GM21360 (cell line): ENCODE results near the gene MMAA.
A peak's percentile ranks its signal among the peaks of the same experiment; 100 is the strongest.
"Not testable (repeated sequence)": the region's sequence is repeated elsewhere in the genome, so short reads cannot be mapped to it uniquely, and the experiment has no call there.

Experiments used
- ATAC-seq: cut with Tn5 transposase; IDR thresholded peaks from one replicate; pipeline ENCODE4 v1.9.1; 2021; ENCODE audit warnings: mild to moderate bottlenecking, moderate library complexity; ENCODE audit not compliant: unreplicated experiment

Gene MMAA

DNA sequence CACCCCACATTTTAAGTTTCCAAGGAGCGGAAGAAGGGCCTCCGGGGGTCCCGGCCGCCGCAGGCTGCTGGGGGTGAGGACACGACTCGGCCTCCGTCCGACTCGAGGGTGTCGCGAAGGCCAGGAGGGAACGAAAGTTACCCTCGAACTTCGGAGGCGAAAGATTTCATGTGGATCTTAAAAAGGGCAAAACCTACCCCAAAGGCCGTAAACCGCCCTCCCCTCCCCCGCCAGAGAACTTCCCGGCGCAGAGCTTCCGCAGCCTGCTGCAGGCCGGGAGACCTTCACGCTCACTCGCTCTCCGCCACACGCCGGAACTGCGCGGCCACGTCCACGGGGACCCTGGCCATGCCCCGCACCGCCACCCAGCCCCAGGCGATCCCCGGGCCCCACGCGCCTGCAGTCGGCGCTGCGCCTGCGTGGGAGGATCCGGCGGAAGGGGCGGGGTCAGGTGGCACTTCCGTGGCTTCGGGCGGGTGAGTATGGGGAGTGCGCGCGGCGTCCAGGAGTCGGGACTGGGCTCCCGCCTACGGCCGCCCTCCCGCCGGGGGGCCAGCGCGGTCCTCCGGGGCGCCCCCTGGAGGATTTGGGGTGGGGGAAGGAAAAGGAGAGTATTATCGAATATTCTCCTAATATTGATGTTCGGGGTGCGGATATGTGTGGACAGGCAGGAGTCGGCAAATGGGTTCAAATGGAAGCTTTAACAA is at the start of gene MMAA:
TSS of gene MMAA (plus strand) at position 454 of the 707 bp plus-strand sequence. CDS start 19,755 bp downstream, outside the sequence.
- ATAC-seq = peak; percentile 88

DNA sequence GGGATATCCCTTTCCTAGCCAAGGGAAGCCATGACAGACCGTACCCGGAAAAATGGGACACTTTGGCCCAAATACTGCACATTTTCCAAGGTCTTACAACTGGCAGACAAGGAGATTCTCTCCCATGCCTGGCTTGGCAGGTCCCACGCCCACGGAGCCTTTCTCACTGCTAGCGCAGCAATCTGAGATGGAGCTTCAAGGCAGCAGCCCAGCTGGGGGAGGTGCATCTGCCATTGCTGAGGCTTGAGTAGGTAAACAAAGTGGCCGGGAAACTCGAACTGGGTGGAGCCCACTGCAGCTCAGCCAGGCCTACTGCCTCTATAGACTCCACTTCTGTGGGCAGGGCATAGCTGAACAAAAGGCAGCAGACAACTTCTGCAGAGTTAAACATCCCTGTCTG is 44.6 kb upstream of the MMAA start:
- ATAC-seq = not testable (repeated sequence)

DNA sequence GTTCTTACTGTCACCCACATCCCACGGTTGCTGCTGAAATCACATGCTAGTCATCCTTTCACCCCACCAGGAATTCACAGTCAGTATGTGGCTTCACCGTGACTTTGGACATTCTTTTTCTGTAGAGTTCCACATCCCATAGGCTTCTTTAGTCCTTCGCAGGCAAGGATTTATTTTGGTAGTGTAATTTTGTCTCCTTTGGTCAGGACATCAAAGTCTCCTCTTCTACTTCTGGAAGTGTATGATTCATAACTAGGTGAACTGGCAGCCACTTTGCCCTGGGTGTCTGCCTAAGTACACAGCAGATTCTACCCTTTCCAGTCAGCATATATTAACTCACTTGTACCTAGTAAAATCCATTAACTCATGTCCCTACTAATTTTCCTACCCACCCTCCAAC is 38.3 kb upstream of the MMAA start:
- ATAC-seq = no peak

DNA sequence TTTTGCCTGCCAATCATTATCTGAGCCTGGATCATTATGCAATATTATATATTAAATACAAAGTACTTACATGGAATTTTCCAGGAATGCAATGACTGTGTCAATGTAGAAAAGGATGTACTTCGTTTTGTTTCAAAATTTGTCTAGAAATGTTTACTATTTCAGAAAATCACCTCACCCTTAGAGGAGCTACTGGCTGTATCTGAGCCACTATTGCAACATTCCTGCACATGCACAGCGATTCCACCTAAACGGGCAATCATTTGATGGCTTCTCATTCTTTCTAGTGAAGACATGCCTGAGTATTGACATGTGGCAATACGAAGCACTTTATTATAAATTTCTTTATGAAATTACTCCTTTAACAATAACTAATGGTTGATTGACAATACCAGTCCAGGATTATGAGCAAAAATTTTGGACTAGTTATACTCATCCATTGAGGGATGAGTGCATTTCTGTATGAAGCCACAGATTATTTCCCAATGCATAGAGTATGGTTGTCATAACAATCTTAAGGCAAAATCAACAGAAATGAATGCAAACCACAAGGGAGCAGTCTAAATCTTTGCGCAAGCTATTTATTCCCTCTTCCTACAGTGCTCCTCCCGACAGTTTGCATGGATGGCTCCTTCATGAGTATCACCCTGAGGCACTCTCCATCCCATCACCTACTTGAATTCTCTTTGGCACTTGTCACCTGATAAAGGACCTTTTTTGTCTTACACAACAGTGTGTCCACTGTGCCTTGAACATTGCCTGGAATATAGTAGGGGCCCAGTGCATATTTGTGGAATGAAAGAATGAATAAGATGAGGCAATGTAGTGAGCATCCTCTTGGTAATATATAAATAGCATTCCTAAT is 35.8 kb upstream of the MMAA start:
- no peak for ATAC-seq

DNA sequence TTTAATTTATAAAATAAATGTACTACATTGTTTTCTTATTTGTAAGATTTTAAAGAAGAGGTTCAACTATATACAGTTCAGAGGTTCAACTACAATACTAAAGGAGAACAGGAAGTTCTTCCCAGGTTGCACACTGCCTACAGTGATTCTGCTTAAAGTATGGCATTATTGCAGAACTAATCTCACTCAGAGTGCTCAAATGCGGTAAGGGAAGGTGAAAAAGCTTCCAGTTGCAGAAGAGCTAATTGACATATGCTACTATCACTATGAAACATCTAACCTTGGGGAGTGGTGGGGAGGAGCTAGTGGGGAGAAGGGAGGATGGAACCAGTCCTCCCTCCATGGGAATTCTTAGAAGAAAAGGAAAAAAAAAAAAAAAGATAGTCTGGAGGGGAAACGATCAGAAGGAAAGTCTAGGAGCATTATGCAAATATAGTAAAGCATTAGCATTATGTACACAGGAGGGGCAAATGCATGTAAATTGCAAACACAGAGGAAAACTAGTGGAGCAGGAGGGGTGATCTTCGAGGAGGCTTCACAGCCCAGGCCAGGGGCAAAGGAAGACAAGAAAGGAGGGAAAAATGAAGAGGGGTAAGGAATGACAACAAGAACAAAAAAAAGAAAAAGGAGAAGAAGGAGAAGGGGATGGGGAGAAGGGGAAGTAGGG is 32.0 kb upstream of the MMAA start:
- no peak for ATAC-seq

DNA sequence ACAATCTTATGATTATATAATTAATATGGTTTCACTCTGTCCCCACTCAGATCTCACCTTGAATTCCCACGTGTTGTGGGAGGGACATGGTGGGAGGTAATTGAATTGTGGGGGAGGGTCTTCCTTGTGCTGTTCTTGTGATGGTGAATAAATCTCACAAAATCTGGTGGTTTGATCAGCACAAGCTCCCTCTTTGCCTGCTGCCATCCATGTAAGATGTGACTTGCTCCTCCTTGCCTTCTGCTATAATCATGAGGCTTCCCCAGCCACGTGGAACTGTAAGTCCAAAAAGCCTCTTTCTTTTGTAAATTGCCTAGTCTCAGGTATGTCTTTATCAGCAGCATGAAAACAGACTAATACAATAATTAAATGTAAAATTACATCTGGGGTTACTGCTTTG is 29.8 kb upstream of the MMAA start:
- ATAC-seq = not testable (repeated sequence)

DNA sequence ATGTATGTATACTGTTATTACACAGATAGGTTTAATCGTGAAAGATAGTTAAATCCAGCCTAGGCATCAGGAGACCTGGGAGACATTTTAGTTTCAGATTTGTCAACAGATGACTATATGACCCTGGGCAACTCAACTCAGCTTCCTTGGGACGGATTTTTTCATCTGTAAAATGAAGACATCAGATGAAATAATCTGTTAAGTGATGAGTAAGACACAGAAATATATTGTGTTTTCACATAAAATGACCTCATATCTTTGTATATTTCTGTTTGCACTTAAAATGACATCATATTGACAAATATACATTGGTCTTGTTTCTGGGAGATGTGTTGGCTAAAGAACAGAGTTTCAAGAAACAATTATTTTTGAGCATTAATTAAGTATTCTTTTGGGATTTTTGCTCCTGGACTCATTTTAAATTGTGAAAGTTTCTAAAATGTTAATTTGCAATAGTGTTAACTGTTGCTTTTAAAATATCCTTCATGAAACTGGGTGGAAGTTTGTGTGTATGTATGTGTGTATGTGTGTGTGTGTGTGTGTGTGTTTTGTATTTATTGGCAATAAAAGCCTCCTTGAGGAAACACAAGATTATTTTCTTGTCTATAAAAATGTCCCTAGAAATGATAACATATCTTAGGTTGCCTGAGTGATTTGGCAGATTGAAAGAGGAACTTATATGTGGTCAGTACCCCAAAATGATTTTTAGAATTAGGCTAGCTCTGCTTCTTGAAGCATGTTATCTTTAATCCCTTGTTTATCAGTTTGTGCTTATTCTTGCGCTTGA is 29.1 kb upstream of the MMAA start:
- no peak for ATAC-seq

DNA sequence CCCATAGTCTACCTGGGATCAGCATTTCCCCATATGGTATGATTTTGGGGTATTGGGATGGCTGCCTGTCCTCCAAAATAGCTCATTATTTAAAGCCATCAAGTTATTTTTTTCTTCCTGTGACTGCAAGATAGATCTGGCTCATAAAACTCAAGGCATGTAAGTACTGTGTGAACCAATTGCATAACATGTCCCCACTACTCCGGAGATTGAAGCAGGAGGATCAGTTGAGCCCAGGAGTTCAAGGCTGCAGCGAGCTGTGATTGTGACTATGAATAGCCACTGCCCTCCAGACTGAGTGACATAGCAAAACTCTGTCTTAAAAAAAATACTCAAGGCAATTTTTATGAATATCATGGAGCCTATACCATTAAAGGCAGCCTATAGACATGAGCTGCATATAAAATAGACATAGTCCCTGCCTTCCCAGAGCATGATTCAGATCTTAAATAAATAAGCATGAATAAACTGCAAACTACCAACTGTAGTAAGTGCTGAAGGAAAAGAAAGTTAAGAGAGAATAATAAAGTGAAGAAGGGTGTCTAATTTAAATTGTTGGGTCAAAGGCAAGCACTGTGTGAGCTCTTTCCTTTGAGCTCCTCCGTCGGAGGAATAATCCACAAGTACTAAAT is 16.9 kb upstream of the MMAA start:
- no peak for ATAC-seq

DNA sequence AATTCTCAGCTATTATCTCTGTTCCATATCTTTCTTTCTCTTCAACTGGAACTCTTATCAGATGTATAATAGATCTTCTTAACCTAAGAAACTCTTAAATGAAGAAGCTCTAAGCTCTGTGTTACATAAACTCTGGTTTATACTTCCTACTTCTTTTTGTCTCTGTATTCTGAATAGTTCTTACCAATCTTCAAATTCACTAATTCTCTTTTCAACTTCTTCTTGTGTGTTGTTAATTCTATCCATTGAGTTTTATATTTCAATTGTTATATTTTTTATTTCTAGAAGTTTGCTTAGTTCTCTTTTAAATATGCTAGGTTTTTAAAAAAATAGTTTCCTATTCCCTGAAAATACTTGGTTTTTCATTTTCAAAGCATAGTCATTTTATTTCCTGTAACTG is 13.2 kb upstream of the MMAA start:
- no peak for ATAC-seq

DNA sequence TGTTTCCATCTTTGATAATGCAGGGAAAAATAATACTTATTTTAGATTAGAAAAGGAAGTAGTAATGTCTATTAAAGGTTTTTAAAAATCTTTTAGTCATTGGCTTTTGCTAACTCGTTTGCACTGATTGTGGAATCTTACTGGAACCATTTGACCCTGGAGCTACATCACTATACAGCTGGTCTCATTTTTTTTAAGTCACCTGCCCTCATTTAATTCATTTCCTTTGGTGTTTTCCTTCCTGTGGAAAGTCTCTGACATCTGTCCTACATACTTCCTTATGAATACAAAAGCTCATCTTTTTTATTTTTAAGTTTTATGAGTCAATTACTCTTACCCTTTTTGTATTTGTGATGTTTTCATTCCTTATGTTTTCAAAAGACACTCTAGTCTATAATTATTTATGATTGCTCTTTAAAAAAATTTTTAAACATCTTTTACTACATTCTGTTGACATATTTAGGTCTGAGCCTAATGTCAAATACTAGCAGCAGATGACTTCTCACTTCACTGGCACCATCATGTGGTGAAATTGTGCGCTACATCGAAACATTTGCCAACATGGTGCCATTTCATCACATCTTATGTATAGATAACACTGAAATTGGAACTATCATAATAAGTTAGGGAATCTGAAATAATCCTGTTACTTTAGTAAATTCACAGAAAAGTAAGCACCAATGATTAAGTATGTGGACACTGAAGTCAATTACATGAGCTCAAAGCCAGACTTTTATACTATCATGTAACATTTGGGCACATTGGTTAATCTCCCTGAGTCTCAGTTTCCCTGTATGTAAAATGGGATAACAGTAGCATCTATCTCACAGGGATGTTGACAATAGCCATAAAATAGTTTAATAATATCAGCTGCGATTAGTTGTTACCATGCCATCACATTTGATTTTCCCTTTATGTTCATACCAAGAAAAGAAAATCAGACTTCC is 9.4 kb upstream of the MMAA start:
- peak; percentile 81 for ATAC-seq

DNA sequence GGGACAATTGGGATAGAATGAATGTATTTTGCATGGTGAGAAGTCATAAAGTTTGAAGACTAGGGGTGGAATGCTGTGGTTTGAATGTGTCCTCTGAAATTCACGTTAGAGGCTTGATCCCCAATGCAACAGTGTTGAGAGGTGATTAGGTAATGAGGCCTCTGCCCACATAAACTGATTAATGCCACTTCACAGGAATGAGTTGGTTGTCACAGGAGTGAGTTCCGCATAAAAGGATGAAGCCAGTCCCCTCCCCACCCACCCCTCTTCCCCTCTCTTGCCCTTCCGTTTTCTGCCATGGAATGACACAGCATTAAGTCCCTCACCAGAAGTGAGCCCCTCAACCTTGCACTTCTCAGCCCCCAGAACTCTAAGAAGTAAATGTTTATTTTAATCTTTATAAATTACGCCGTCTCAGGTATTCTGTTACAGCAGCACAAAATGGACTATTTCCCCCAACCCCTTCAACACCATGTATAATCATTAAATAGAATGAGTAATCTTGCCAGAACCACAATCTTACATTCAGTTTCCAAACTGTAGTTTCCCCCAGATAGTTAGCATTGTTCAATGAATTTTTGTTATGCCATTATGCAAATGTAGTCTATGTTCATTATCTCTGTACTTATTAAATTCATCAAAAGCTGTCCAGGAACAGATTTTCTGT is 5.5 kb upstream of the MMAA start:
- no peak for ATAC-seq

DNA sequence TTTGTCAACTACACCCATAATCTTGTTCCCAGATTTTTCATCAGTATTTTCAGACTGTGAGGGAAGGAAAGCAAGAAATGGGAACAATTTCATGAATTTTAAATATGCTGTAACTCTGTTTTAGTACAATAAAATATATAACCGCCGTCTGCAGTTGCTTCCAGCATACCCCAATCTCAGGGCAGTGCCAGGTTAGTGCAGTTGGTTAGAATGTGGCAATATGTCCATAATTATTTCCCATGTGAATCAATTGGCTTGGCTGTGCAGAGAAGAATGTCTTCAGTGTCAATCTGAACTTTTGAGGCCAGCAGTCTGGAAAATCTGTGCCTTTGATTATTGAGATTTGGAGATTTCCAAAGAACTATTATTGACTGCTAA is 5.0 kb upstream of the MMAA start:
- ATAC-seq = no peak

DNA sequence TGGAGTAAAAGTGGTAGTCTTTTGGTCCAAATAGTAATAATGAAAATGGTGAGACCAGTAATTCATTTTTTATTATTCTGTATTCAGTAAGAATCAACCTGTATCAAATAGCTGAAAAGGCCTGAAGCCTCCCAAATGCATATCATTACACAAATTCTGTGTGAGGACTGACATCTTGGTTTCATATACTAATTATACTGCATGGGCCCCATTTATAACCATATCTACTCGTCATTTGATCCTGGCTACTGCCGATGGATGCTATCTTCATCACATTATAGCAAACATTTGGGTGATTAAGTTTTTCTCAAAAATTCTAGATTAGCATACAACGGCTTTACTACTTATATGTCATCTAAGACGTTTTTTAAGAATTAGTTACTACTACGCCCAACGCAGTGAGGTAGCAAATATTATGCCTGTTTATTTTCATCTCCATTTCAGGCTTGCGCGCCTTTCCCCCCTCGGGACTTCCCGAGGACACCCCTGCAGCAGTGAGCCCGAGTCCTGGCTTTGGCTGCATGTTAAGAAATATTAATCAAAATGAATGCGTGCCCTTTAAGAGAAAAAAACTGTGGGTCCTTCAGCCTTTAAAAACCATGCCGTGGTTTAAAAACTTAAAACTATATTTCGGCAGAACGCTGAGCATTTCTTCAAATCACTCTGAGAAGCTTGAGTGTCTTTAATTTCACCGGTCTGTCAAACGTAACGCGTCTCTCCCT is 814 bp upstream of the MMAA start:
- ATAC-seq = no peak

DNA sequence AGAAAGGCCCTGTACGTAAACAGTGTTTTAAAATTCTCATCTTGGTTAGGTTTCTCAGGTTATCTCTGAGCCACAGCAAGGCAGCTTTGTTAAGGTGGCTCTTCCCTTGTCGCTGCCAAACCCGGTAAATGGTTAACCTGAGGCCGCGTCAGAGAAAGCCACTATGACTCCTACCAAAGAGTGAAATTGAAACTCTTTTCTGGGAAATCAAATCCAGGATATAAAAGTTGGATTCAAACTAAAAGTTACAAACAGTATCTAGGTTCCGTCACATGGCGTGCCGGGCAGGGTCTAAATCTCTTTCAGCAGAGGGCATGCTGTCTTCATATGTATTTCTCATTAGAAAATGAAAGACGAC is 433 bp downstream of the MMAA start:
- ATAC-seq = peak; percentile 34

DNA sequence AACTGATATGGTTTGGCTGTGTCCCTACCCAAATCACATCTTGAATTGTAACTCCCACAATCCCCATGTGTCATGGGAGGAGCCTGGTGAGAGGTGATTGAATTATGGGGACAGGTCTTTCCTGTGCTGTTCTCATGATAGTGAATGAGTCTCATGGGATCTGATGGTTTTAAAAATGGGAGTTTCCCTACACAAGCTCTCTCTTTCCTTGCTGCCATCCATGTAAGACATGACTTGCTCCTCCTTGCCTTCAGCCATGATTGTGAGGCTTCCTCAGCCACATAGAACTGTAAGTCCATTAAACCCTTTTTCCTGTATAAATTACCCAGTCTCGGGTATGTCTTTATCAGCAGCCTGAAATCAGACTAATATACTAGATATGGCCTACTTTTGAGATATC is 2.9 kb downstream of the MMAA start:
- ATAC-seq = not testable (repeated sequence)

DNA sequence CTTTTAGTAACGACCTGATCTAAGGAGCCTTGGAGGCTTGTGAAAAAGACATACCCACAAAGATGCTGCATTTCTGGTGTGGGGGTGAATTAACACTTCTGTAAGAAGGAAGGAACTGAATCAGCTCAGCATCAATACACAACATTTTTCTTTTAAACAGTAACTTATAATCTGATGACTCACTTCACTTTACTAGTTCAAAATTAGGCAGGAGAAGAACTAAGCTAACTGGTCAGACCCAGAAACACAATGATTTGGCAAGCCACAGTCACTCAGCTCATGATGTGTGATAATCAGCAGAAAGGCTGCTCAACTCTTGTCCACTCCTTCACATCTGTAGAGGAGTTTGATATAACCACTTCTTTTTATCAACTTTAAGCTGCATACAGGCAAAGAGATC is 4.6 kb downstream of the MMAA start:
- ATAC-seq = no peak

DNA sequence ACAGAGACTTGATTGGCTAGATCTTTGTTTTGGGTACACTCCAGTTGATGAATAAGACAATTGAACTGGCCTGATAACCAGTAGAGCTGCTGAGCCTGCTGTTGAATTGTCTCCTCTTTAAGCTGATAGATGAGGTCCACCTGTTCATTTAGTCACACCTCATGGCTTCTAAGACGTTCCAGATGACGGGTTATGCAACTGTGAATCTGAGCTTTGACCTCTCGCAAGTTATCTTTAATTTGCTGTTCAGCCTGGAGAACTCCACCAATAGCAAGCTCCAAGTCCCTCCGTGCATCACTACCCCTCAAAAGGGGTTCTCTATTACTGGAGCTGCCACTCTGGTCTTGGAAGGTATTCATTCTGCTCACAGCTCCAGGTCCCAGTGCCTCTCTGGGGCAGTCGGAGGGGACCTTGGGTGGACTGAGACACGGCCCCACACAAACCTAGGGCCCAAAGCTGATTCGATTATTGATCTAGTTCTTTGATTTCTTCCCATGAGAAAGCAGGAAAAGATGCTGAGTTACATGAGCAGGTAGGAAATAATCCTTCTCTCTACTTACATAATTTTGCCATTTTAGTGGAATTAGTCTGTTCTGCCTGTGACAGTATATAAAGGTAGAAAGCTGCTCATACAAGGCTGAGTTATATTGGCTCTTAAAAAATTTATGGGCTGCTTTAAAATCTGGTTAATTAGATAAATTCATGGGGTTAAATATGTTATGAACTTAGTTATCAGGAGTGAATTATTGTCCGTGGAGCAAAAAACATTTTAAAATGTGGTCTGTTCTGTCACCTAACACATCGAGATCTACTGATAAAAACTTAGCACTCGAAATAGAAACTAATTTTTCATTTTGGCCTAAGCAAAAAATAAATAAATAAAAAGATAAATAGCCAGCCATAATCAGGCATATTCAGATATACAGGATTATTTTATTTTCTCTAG is 6.8 kb downstream of the MMAA start:
- no peak for ATAC-seq
